ENCODE data around the gene CAMTA1.

Gene CAMTA1

GRCh38 chr1:7491818-7492173 lies 706.5 kb downstream of the CAMTA1 start:
- TF ChIP-seq BHLHE40 (IDR thresholded peaks at IDR 0.05; ENCODE audit: borderline replicate concordance) (no peak), ZNF384 (IDR thresholded peaks at IDR 0.05) (no peak), FOXA1 (IDR thresholded peaks at IDR 0.05) (no peak), ARNT (IDR thresholded peaks at IDR 0.05) (no peak), NFRKB (IDR thresholded peaks at IDR 0.05) (no peak), FOXK2 (IDR thresholded peaks at IDR 0.05) (no peak), L3MBTL2 (conservative IDR thresholded peaks at IDR 0.05) (no peak), SUZ12 (IDR thresholded peaks at IDR 0.05) (no peak), TARDBP (IDR thresholded peaks at IDR 0.05) (no peak), LEF1 (IDR thresholded peaks at IDR 0.05; ENCODE audit: borderline replicate concordance) (no peak), CTBP1 (IDR thresholded peaks at IDR 0.05; ENCODE audit: borderline replicate concordance) (no peak), ELF4 (IDR thresholded peaks at IDR 0.05) (no peak), PKNOX1 (IDR thresholded peaks at IDR 0.05) (no peak), SP1 (IDR thresholded peaks at IDR 0.05) (no peak), FOXM1 (IDR thresholded peaks at IDR 0.05; ENCODE audit: borderline replicate concordance) (no peak)
- CTCF ChIA-PET, result interaction anchor here (0.6 kb wide), 1 partner anchor 279 kb away, joined by 3 read pairs; no protein-coding TSS in a partner anchor
- POLR2A ChIA-PET, result no interaction called here
- DNase-seq (ENCODE audit: extremely low spot score), result no peak

- DNase-seq (ENCODE audit: extremely low spot score), result no peak
- POLR2A ChIA-PET, result no interaction called here
- TF ChIP-seq L3MBTL2 (conservative IDR thresholded peaks at IDR 0.05) (no peak), FOXK2 (IDR thresholded peaks at IDR 0.05) (no peak), BHLHE40 (IDR thresholded peaks at IDR 0.05; ENCODE audit: borderline replicate concordance) (no peak), HDGF (IDR thresholded peaks at IDR 0.05; ENCODE audit: borderline replicate concordance) (no peak), ARNT (IDR thresholded peaks at IDR 0.05) (no peak), NFRKB (IDR thresholded peaks at IDR 0.05) (no peak), FOXM1 (IDR thresholded peaks at IDR 0.05; ENCODE audit: borderline replicate concordance) (no peak), PKNOX1 (IDR thresholded peaks at IDR 0.05) (no peak), ZNF384 (IDR thresholded peaks at IDR 0.05) (no peak), TARDBP (IDR thresholded peaks at IDR 0.05) (no peak), SP1 (IDR thresholded peaks at IDR 0.05) (no peak), CTBP1 (IDR thresholded peaks at IDR 0.05; ENCODE audit: borderline replicate concordance) (no peak), SUZ12 (IDR thresholded peaks at IDR 0.05) (no peak), ELF4 (IDR thresholded peaks at IDR 0.05) (no peak), LEF1 (IDR thresholded peaks at IDR 0.05; ENCODE audit: borderline replicate concordance) (no peak), FOXA1 (IDR thresholded peaks at IDR 0.05) (no peak)
- CTCF ChIA-PET, result no interaction called here
Measured at GRCh38 chr1:7493711-7494454, 708.6 kb downstream of the CAMTA1 start.

DNA sequence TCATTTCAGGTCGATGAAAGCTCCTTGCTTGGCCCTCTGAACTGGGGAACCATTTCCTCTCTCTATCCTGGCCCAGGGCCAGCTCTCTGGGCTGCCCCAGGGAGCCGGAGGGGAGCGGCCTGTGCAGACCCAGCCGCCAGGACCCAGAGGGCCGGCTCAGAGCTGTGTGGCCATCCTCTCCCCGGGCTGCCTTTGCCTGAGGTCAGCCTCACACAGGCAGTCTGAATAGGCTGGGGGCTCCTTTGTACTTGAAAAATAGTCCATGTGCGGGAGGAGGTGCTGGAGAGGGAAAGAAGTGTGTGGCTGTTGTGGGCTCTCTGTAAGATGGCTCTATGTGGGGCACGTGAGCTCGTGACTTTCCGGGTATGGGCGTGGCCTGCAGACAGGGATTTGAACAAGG lies 710.7 kb downstream of the CAMTA1 start:
- ChIA-PET POLR2A (no interaction called here), CTCF (no interaction called here)
- TF ChIP-seq SUZ12 (IDR thresholded peaks at IDR 0.05) (no peak), TARDBP (IDR thresholded peaks at IDR 0.05) (no peak), L3MBTL2 (conservative IDR thresholded peaks at IDR 0.05) (no peak), FOXM1 (IDR thresholded peaks at IDR 0.05; ENCODE audit: borderline replicate concordance) (no peak), FOXA1 (IDR thresholded peaks at IDR 0.05) (no peak), ARNT (IDR thresholded peaks at IDR 0.05) (no peak), BHLHE40 (IDR thresholded peaks at IDR 0.05; ENCODE audit: borderline replicate concordance) (no peak), PKNOX1 (IDR thresholded peaks at IDR 0.05) (no peak), NFRKB (IDR thresholded peaks at IDR 0.05) (no peak), LEF1 (IDR thresholded peaks at IDR 0.05; ENCODE audit: borderline replicate concordance) (no peak), CTBP1 (IDR thresholded peaks at IDR 0.05; ENCODE audit: borderline replicate concordance) (no peak), ELF4 (IDR thresholded peaks at IDR 0.05) (no peak), ZNF384 (IDR thresholded peaks at IDR 0.05) (no peak), HDGF (IDR thresholded peaks at IDR 0.05; ENCODE audit: borderline replicate concordance) (no peak), SP1 (IDR thresholded peaks at IDR 0.05) (no peak), FOXK2 (IDR thresholded peaks at IDR 0.05) (no peak)
- no peak for DNase-seq (ENCODE audit: extremely low spot score)

- DNase-seq (ENCODE audit: extremely low spot score), result no peak
- ChIA-PET POLR2A (no interaction called here), CTCF (no interaction called here)
- no peak for TF ChIP-seq FOXA1 (IDR thresholded peaks at IDR 0.05)
- no peak for TF ChIP-seq ELF4 (IDR thresholded peaks at IDR 0.05)
Measured at GRCh38 chr1:7497107-7497637, 711.9 kb downstream of the CAMTA1 start.

- no peak for DNase-seq (ENCODE audit: extremely low spot score)
- TF ChIP-seq LEF1 (IDR thresholded peaks at IDR 0.05; ENCODE audit: borderline replicate concordance) (no peak), NFRKB (IDR thresholded peaks at IDR 0.05) (no peak), CTBP1 (IDR thresholded peaks at IDR 0.05; ENCODE audit: borderline replicate concordance) (no peak), FOXA1 (IDR thresholded peaks at IDR 0.05) (no peak), L3MBTL2 (conservative IDR thresholded peaks at IDR 0.05) (no peak), TARDBP (IDR thresholded peaks at IDR 0.05) (no peak), PKNOX1 (IDR thresholded peaks at IDR 0.05) (no peak), BHLHE40 (IDR thresholded peaks at IDR 0.05; ENCODE audit: borderline replicate concordance) (no peak), FOXM1 (IDR thresholded peaks at IDR 0.05; ENCODE audit: borderline replicate concordance) (no peak), SUZ12 (IDR thresholded peaks at IDR 0.05) (no peak), ARNT (IDR thresholded peaks at IDR 0.05) (no peak), ELF4 (IDR thresholded peaks at IDR 0.05) (no peak), SP1 (IDR thresholded peaks at IDR 0.05) (no peak), HDGF (IDR thresholded peaks at IDR 0.05; ENCODE audit: borderline replicate concordance) (no peak), FOXK2 (IDR thresholded peaks at IDR 0.05) (no peak), ZNF384 (IDR thresholded peaks at IDR 0.05) (no peak)
- POLR2A ChIA-PET, result no interaction called here
- CTCF ChIA-PET, result no interaction called here
Measured at GRCh38 chr1:7500381-7501083, 715.3 kb downstream of the CAMTA1 start.
